SK-N-SH (cell line): ENCODE measurements around the gene FAM43B. TPM values are rescaled to one million over a fixed set of nuclear protein-coding genes. Genes with fewer than 3 reads are reported as not detected.

Experiments used
- CTCF ChIA-PET: fragments of 300-600, 350-600 bp; formaldehyde crosslinking; extraction: SDS; loops from one replicate; lab custom pipeline; 2021; lab: Yijun Ruan, JAX
- POLR2A ChIA-PET: fragments of 350-600 bp; sonication (Branson Sonifier 250); formaldehyde crosslinking; extraction: SDS; loops from one replicate; lab custom pipeline; 2020; ENCODE audit warnings: antibody characterized with exemption, inconsistent platforms; lab: Yijun Ruan, JAX
- DNase-seq: peaks from one replicate; pipeline ENCODE4 v3.0.0; 2012
- H2AFZ ChIP-seq: fragments of 200-600 bp; sonication (generic); 2 replicates; pipeline ENCODE4 v1.8.1; 2016; ENCODE audit warnings: antibody characterized with exemption, mild to moderate bottlenecking, low read depth
- H3F3A ChIP-seq: fragments of 200-600 bp; sonication (generic); replicated peaks from 2 replicates; pipeline ENCODE3; 2016; ENCODE audit warnings: antibody characterized with exemption, mild to moderate bottlenecking; ENCODE audit not compliant: insufficient read depth
- H3K27ac ChIP-seq, 2 experiments: fragments of 200-500 bp in 1 of 2; fragments of 200-600 bp in 1 of 2; sonication (Bioruptor generic) in 1 of 2; sonication (generic), shearing (Covaris generic) in 1 of 2; 2 replicates each; pipeline versions ENCODE4 v1.5.1 to v1.6.1; 2014 to 2016; ENCODE audit warnings: low read depth in 2 of 2, inconsistent platforms in 1 of 2, low read length in 1 of 2, mild to moderate bottlenecking in 1 of 2, mixed read lengths in 1 of 2
- H3K27me3 ChIP-seq: fragments of 200-600 bp; sonication (generic), shearing (Covaris generic); 2 replicates; pipeline ENCODE4 v1.6.1; 2016; ENCODE audit warnings: mixed run types; ENCODE audit not compliant: insufficient read depth
- H3K36me3 ChIP-seq, 2 experiments: fragments of 200-500 bp in 1 of 2; fragments of 200-600 bp in 1 of 2; sonication (Bioruptor generic) in 1 of 2; sonication (generic) in 1 of 2; replicated peaks in 1 of 2; 2 replicates each; pipeline versions ENCODE3 to v1.5.1; 2014 to 2016; ENCODE audit warnings: low read length in 1 of 2, mild to moderate bottlenecking in 1 of 2; ENCODE audit not compliant: insufficient read depth in 2 of 2, control insufficient read depth in 1 of 2
- H3K4me1 ChIP-seq, 2 experiments: fragments of 200-500 bp in 1 of 2; fragments of 200-600 bp in 1 of 2; sonication (Bioruptor generic) in 1 of 2; sonication (generic), shearing (Covaris generic) in 1 of 2; 2 replicates each; pipeline versions ENCODE4 v1.5.1 to v1.6.1; 2014 to 2016; ENCODE audit warnings: low read depth in 1 of 2, low read length in 1 of 2, mixed run types in 1 of 2; ENCODE audit not compliant: insufficient read depth in 2 of 2, control insufficient read depth in 1 of 2
- H3K4me2 ChIP-seq: fragments of 200-600 bp; sonication (generic), shearing (Covaris generic); 2 replicates; pipeline ENCODE4 v1.6.1; 2017; ENCODE audit warnings: mixed run types
- H3K4me3 ChIP-seq, 2 experiments: fragments of 200-500 bp in 1 of 2; fragments of 200-600 bp in 1 of 2; sonication (Bioruptor generic) in 1 of 2; sonication (generic), shearing (Covaris generic) in 1 of 2; 2 replicates each; pipeline versions ENCODE4 v1.5.1 to v1.8.1; 2014 to 2016; ENCODE audit warnings: low read depth in 2 of 2, inconsistent platforms in 1 of 2, low read length in 1 of 2, mild to moderate bottlenecking in 1 of 2, mixed read lengths in 1 of 2, moderate library complexity in 1 of 2
- H3K79me2 ChIP-seq: fragments of 200-600 bp; sonication (generic); 2 replicates; pipeline ENCODE4 v1.8.1; 2017; ENCODE audit warnings: mild to moderate bottlenecking; ENCODE audit not compliant: insufficient read depth
- H3K9ac ChIP-seq: fragments of 200-600 bp; sonication (generic); 2 replicates; pipeline ENCODE4 v1.6.1; 2017; ENCODE audit warnings: mixed run types
- H3K9me2 ChIP-seq: fragments of 200-600 bp; sonication (generic); 2 replicates; pipeline ENCODE4 v1.6.1; 2017; ENCODE audit warnings: mixed run types
- H3K9me3 ChIP-seq: fragments of 200-600 bp; sonication (generic); 2 replicates; pipeline ENCODE4 v1.6.1; 2017; ENCODE audit warnings: mixed run types, mild to moderate bottlenecking, moderate library complexity
- H4K20me1 ChIP-seq: fragments of 200-600 bp; sonication (generic); 2 replicates; pipeline ENCODE4 v1.6.1; 2017; ENCODE audit warnings: mild to moderate bottlenecking, mixed run types; ENCODE audit not compliant: insufficient read depth
- FOSL2 ChIP-seq: IDR thresholded peaks from 2 replicates; pipeline ENCODE4 v1.4.0; 2012; ENCODE audit warnings: low read depth, mild to moderate bottlenecking, moderate library complexity, borderline replicate concordance
- FOXJ3 ChIP-seq: sonication (generic); formaldehyde crosslinking; IDR thresholded peaks from 2 replicates; pipeline ENCODE4 v1.5.1; 2020; ENCODE audit warnings: mild to moderate bottlenecking, missing genetic modification reagents
- GATA2 ChIP-seq: sonication (generic); formaldehyde crosslinking; IDR thresholded peaks from 2 replicates; pipeline ENCODE4 v1.5.0; 2020; ENCODE audit warnings: mild to moderate bottlenecking, missing genetic modification reagents
- MEF2A ChIP-seq: IDR thresholded peaks from 2 replicates; pipeline ENCODE4 v1.4.0; 2012; ENCODE audit warnings: low read depth, borderline replicate concordance
- NRF1 ChIP-seq: IDR thresholded peaks from 2 replicates; pipeline ENCODE4 v1.6.1; 2012; ENCODE audit warnings: low read depth, mild to moderate bottlenecking, low read length
- POLR2AphosphoS5 ChIP-seq: IDR thresholded peaks from 2 replicates; pipeline ENCODE4 v1.6.1; 2012; ENCODE audit warnings: low read depth, low read length
- RAD21 ChIP-seq: IDR thresholded peaks from 2 replicates; pipeline ENCODE4 v1.6.1; 2012; ENCODE audit warnings: mild to moderate bottlenecking, low read length
- RFX5 ChIP-seq: IDR thresholded peaks from 2 replicates; pipeline ENCODE4 v1.6.1; 2012; ENCODE audit warnings: mild to moderate bottlenecking, improper control_type of control experiment, low read length
- RXRA ChIP-seq: IDR thresholded peaks from 2 replicates; pipeline ENCODE4 v1.4.0; 2012; ENCODE audit warnings: low read depth, mild to moderate bottlenecking, borderline replicate concordance
- SIN3A ChIP-seq: IDR thresholded peaks from 2 replicates; pipeline ENCODE4 v1.6.1; 2012; ENCODE audit warnings: low read depth, mild to moderate bottlenecking, low read length, moderate library complexity, borderline replicate concordance
- SMC3 ChIP-seq: IDR thresholded peaks from 2 replicates; pipeline ENCODE4 v1.6.1; 2012; ENCODE audit warnings: low read depth, low read length, improper control_type of control experiment
- TAF1 ChIP-seq: IDR thresholded peaks from 2 replicates; pipeline ENCODE4 v1.6.1; 2012; ENCODE audit warnings: low read depth, mild to moderate bottlenecking, low read length, moderate library complexity, borderline replicate concordance
- TEAD4 ChIP-seq: IDR thresholded peaks from 2 replicates; pipeline ENCODE4 v1.4.0; 2012; ENCODE audit warnings: mild to moderate bottlenecking, borderline replicate concordance; ENCODE audit not compliant: insufficient read depth
- WGBS: methylation state at CpG from one replicate; pipeline ENCODE4 v1.1.6; 2017; ENCODE audit warnings: low lambda C conversion rate; 5-methylcytosine and 5-hydroxymethylcytosine counted together
- polyA plus RNA-seq, 3 experiments: library from polyadenylated mRNA; depleted of rRNA; stranded (reverse); fragments of >200 nt; gene quantifications; 2 replicates each; pipeline ENCODE4 v1.2.3, GENCODE V29; 2012
- TF ChIP-seq, protein P1 (sequence below): IDR thresholded peaks from 2 replicates; pipeline ENCODE4 v1.4.0; 2012; ENCODE audit warnings: low read depth, borderline replicate concordance
- TF ChIP-seq, protein P2 (sequence below): fragments of 200-600 bp; sonication (generic); IDR thresholded peaks from 2 replicates; pipeline ENCODE4 v1.6.1; 2017; ENCODE audit warnings: antibody characterized with exemption, mild to moderate bottlenecking, moderate library complexity
- TF ChIP-seq, protein P3 (sequence below): IDR thresholded peaks from 2 replicates; pipeline ENCODE4; 2012

The FAM43B gene
- polyA plus RNA-seq, 1 of the 3 experiments (the other 2 are of a cell fraction), result not detected

DNA sequence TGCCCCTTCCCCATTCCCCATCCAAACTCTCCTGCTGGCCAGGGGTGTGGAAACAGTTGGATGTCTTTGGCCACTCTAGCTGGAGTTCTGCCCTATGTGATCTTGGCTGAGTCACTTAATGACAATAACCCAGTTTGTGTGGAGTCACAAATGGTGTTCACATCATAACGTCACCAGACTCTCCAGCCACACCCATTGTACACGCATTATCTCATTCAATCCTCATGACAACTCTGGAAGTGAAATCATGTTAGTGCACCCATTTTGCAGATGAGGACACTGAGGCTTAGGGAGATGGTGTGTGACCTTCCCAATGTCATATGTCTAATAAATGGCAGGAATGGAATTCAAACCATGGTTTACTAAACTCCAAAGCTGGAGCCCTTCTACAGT, 35.3 kb downstream of the FAM43B start:
- Histone ChIP-seq H3F3A (no peaks in the 10 kb centered on the region), H3K9me2 (no peaks in the 10 kb centered on the region), H3K9me3 (no peaks in the 10 kb centered on the region), H3K4me3 (no peak overlapping the region), H3K36me3 (no peaks in the 10 kb centered on the region), H2AFZ (no peak overlapping the region), H3K27me3 (no peaks in the 10 kb centered on the region), H4K20me1 (no peaks in the 10 kb centered on the region), H3K27ac (no peak overlapping the region), H3K79me2 (no peaks in the 10 kb centered on the region), H3K4me2 (no peak overlapping the region), H3K4me1 (no peaks in the 10 kb centered on the region; a peak in 1 of 4 replicates), H3K9ac (no peak overlapping the region)
- TF ChIP-seq, protein P1, sequence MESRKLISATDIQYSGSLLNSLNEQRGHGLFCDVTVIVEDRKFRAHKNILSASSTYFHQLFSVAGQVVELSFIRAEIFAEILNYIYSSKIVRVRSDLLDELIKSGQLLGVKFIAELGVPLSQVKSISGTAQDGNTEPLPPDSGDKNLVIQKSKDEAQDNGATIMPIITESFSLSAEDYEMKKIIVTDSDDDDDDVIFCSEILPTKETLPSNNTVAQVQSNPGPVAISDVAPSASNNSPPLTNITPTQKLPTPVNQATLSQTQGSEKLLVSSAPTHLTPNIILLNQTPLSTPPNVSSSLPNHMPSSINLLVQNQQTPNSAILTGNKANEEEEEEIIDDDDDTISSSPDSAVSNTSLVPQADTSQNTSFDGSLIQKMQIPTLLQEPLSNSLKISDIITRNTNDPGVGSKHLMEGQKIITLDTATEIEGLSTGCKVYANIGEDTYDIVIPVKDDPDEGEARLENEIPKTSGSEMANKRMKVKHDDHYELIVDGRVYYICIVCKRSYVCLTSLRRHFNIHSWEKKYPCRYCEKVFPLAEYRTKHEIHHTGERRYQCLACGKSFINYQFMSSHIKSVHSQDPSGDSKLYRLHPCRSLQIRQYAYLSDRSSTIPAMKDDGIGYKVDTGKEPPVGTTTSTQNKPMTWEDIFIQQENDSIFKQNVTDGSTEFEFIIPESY, result no peak
- TF ChIP-seq FOSL2, result no peak
- TF ChIP-seq NRF1, result no peak
- TF ChIP-seq RAD21, result no peak
- TF ChIP-seq, protein P2, sequence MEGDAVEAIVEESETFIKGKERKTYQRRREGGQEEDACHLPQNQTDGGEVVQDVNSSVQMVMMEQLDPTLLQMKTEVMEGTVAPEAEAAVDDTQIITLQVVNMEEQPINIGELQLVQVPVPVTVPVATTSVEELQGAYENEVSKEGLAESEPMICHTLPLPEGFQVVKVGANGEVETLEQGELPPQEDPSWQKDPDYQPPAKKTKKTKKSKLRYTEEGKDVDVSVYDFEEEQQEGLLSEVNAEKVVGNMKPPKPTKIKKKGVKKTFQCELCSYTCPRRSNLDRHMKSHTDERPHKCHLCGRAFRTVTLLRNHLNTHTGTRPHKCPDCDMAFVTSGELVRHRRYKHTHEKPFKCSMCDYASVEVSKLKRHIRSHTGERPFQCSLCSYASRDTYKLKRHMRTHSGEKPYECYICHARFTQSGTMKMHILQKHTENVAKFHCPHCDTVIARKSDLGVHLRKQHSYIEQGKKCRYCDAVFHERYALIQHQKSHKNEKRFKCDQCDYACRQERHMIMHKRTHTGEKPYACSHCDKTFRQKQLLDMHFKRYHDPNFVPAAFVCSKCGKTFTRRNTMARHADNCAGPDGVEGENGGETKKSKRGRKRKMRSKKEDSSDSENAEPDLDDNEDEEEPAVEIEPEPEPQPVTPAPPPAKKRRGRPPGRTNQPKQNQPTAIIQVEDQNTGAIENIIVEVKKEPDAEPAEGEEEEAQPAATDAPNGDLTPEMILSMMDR, result no peak
- no peak for DNase-seq
- POLR2A ChIA-PET, result no interaction called here
- WGBS, result 45% methylated on average over 2 of the region's 2 CpGs
- CTCF ChIA-PET, result interaction anchor here (0.9 to 1.5 kb wide), 3 partner anchors 9 to 94 kb away, joined by 4 to 6 read pairs (median 5); no protein-coding TSS in a partner anchor

DNA sequence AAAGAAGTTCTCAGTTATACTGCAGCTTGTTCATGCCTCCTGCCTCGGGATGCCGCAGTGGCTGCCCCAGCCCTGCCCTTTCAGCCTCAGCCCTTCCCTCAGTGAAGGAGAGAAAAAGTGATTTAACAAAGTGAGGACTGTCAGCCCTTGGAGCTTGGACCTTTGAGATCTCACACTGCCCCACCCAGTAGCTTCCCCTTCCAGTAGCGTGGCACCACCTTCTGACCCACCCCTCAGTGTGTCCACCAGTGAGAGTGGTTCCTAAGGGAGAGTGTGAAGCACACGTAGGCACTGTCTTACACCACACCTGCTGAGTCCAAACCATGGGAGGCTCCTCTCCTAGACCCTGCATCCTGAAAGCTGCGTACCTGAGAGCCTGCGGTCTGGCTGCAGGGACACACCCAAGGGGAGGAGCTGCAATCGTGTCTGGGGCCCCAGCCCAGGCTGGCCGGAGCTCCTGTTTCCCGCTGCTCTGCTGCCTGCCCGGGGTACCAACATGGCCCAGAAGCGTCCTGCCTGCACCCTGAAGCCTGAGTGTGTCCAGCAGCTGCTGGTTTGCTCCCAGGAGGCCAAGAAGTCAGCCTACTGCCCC, 36.4 kb downstream of the FAM43B start, which contains the start of gene CDA:
Gene CDA (plus strand): TSS at position 464 of the 592 bp plus-strand sequence. CDS start 33 bp downstream, at position 497.
- H3K9me3 ChIP-seq, result no peaks in the 10 kb centered on the region
- no peaks in the 10 kb centered on the region for H3K27me3 ChIP-seq
- ChIA-PET CTCF (interaction anchor here (0.9 to 1.5 kb wide), 3 partner anchors 10 to 95 kb away, joined by 4 to 6 read pairs (median 5); no protein-coding TSS in a partner anchor), POLR2A (no interaction called here)
- 68% methylated on average over 6 of the region's 11 CpGs for WGBS
- H3K4me3 ChIP-seq, result no peak within 1 kb of the TSS
- no peaks in the 10 kb centered on the region; a peak in 1 of 4 replicates for H3K4me1 ChIP-seq
- H3K79me2 ChIP-seq, result no peaks in the 10 kb centered on the region
- DNase-seq, result no peak
- no peak within 1 kb of the TSS for H3K27ac ChIP-seq
- H3K4me2 ChIP-seq, result no peak within 1 kb of the TSS
- H3K36me3 ChIP-seq, result no peaks in the 10 kb centered on the region
- H3K9ac ChIP-seq, result no peak within 1 kb of the TSS
- H3K9me2 ChIP-seq, result no peaks in the 10 kb centered on the region
- no peaks in the 10 kb centered on the region for H4K20me1 ChIP-seq
- no peaks in the 10 kb centered on the region for H3F3A ChIP-seq
- no peak within 1 kb of the TSS for H2AFZ ChIP-seq
- no peak for TF ChIP-seq TEAD4
- no peak for TF ChIP-seq RXRA
- no peak for TF ChIP-seq TAF1
- TF ChIP-seq, protein P3, sequence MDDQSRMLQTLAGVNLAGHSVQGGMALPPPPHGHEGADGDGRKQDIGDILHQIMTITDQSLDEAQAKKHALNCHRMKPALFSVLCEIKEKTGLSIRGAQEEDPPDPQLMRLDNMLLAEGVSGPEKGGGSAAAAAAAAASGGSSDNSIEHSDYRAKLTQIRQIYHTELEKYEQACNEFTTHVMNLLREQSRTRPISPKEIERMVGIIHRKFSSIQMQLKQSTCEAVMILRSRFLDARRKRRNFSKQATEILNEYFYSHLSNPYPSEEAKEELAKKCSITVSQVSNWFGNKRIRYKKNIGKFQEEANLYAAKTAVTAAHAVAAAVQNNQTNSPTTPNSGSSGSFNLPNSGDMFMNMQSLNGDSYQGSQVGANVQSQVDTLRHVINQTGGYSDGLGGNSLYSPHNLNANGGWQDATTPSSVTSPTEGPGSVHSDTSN, result no peak
- no peak for TF ChIP-seq SMC3
- no peak for TF ChIP-seq SIN3A
- TF ChIP-seq FOXJ3 (CRISPR knock-in tag), result no peak
- TF ChIP-seq POLR2AphosphoS5, result no peak
- no peak for TF ChIP-seq RFX5
- TF ChIP-seq GATA2 (CRISPR knock-in tag), result no peak
- TF ChIP-seq, protein P1, result no peak
- TF ChIP-seq, protein P2, result no peak
- TF ChIP-seq MEF2A, result no peak
